ENCODE results near the gene RAD51B. TPM values are rescaled to one million over a fixed set of nuclear protein-coding genes. Genes with fewer than 3 reads are reported as not detected.

The RAD51B gene
- total RNA-seq, 1 experiment from 2014 or later, result 14.2 TPM

- no peak for TF ChIP-seq STAT6 (CRISPR knock-in tag; conservative IDR thresholded peaks at IDR 0.05; ENCODE audit: low read depth)
- no peak for TF ChIP-seq ATF6 (CRISPR knock-in tag; IDR thresholded peaks at IDR 0.05)
- TF ChIP-seq RELA (CRISPR knock-in tag; IDR thresholded peaks at IDR 0.05; ENCODE audit: borderline replicate concordance), result no peak
These were observed 867.1 kb downstream of the RAD51B start (continued) for GRCh38 chr14:68686724-68687123.

GRCh38 chr14:68687746-68688145 is 868.2 kb downstream of the RAD51B start:
- H3K36me3 Mint-ChIP-seq, result no peaks in the 10 kb centered on the region
- DNase-seq (ENCODE audit: low spot score) (no peak), ATAC-seq (no peak)
- H3K4me1 Mint-ChIP-seq, result peaks cover 52% of the 10 kb centered on the region
- ChIA-PET POLR2A (no interaction called here), CTCF (interaction anchor here (1.1 kb wide), 1 partner anchor 93 kb away, joined by 3 read pairs; no protein-coding TSS in a partner anchor)
- no peak overlapping the region for H3K4me3 Mint-ChIP-seq
- H3K27ac Mint-ChIP-seq, result no peak overlapping the region
- no peaks in the 10 kb centered on the region for H3K9me3 Mint-ChIP-seq
- peaks cover 7% of the 10 kb centered on the region for H3K27me3 Mint-ChIP-seq (ENCODE audit: low read depth)
- TF ChIP-seq CBFB (CRISPR knock-in tag; IDR thresholded peaks at IDR 0.05; ENCODE audit: low read depth) (no peak), ZNF396 (CRISPR knock-in tag; IDR thresholded peaks at IDR 0.05; ENCODE audit: borderline replicate concordance) (no peak), ELF4 (CRISPR knock-in tag; IDR thresholded peaks at IDR 0.05; ENCODE audit: low read depth) (no peak), SMAD4 (CRISPR knock-in tag; IDR thresholded peaks at IDR 0.05) (no peak), ARID4B (CRISPR knock-in tag; IDR thresholded peaks at IDR 0.05; ENCODE audit: borderline replicate concordance) (no peak), IRF2 (CRISPR knock-in tag; IDR thresholded peaks at IDR 0.05; ENCODE audit: borderline replicate concordance, low read depth) (no peak), ATF3 (CRISPR knock-in tag; conservative IDR thresholded peaks at IDR 0.05) (no peak), E2F5 (CRISPR knock-in tag; IDR thresholded peaks at IDR 0.05) (no peak), ERG (CRISPR knock-in tag; IDR thresholded peaks at IDR 0.05) (no peak), NFE2L1 (CRISPR knock-in tag; IDR thresholded peaks at IDR 0.05) (no peak), ZNF138 (CRISPR knock-in tag; conservative IDR thresholded peaks at IDR 0.05) (no peak), RORB (CRISPR knock-in tag; IDR thresholded peaks at IDR 0.05) (no peak), AFF4 (CRISPR knock-in tag; IDR thresholded peaks at IDR 0.05; ENCODE audit: borderline replicate concordance) (no peak), TP53 (CRISPR knock-in tag; IDR thresholded peaks at IDR 0.05) (no peak), KAT7 (CRISPR knock-in tag; IDR thresholded peaks at IDR 0.05; ENCODE audit: borderline replicate concordance) (no peak), ZSCAN18 (CRISPR knock-in tag; IDR thresholded peaks at IDR 0.05) (no peak)
